ENCODE results near the gene PTPN12.
"Not testable (repeated sequence)": the region's sequence is repeated elsewhere in the genome, so short reads cannot be mapped to it uniquely, and the experiment has no call there.

Gene PTPN12

DNA sequence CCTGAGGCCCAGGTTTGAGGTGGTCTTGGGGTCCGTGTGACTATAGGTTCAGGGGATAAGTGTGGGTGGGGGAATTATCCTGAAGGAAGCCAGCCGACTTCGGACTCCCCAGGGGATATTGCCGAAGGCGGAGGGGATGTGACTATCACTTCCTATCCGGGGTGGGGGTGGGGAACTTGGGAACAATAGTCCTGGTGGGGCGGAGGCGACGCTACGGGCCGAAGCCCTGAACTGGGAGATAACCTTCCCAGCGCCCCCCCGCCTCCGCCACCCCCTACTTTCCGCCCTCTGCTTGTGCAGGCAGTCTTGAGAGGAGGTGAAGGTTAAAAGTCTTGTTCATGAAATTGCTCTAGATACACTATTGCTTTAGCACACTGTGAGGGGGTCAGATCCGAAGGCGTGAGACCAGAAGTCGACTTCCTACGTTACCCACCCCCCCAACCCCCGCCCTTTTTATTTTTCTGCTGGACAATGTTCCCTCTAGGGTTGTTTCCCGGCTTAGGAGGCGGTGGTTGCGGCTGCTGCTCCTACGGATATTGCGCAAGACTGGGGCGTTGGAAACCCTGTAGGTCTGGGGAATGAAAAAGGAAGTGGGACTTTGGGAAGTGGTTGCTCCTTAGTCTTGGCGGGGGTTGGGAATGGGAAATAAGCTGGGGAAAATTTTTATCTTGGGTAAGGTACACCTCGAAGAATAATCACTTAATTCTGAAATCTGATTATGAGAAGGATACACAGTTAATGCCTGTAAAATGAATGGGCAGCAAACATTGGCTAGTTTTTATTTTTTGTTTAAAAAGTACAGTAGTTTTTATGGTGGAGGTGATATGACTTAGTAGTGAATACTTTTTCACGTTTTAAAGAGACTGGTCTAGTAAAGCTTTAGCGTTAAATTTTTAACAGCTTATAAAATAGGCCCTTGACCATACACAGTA, 1.5 kb downstream of the PTPN12 start:
- no peak for DNase-seq

- no peak for DNase-seq
These were observed 3.3 kb downstream of the PTPN12 start for GRCh38 chr7:77540402-77540822.

DNA sequence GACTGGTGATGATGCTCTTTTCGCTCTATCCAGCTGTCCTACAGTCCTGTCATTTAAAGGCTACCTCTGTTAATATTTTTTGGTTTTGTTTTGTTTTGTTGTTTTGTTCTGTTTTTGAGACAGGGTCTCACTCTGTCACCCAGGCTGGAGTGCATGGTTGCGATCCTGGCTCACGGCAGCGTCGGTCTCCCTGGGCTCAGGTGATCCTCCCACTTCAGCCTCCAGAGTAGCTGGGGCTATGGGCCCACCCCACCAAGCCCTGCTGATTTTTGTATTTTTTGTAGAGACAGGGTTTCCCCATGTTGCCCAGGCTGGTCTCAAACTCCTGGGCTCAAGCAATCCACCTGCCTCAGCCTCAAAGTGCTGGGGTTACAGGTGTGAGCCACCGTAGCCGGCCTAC, 3.9 kb downstream of the PTPN12 start:
- DNase-seq: not testable (repeated sequence)

DNA sequence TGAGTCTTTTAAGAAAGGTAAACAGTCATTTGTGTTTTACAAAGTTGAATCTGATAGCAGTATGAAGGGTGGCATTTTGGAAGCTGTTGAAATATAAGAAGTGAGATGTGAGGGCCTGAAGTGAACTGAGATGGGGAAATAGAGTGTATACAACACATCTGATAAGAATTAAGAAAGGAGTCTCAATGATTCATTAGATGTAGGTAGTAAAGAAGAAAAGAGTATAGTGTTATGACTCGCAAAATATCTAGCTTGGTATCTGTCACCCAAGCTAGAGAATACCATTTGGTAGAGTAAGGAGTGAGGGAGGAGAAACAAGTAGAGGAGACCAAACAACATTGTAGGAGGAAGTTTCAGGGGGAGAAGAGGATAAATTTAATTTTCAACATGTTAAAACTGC, 5.3 kb downstream of the PTPN12 start:
- DNase-seq: no peak

GRCh38 chr7:77542895-77543294, 5.8 kb downstream of the PTPN12 start:
- DNase-seq: no peak

DNA sequence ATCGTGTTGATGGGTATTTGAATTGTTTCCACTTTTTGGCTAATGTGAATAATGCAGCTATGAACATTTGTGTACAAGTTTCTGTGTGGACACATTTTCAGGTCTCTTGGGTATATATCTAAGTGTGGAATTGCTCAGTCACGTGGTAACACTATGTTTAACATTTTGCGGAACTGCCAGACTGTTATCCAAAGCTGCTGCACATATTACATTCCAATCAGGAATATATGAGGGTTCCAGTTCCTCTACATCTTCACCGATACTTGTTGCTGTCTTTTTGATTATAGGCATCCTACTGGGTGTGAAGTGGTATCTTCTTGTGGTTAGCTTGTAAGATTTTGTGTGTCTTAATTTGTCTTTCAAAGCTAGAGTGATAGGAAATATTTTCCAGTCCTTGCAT, 6.8 kb downstream of the PTPN12 start:
- DNase-seq: no peak

DNA sequence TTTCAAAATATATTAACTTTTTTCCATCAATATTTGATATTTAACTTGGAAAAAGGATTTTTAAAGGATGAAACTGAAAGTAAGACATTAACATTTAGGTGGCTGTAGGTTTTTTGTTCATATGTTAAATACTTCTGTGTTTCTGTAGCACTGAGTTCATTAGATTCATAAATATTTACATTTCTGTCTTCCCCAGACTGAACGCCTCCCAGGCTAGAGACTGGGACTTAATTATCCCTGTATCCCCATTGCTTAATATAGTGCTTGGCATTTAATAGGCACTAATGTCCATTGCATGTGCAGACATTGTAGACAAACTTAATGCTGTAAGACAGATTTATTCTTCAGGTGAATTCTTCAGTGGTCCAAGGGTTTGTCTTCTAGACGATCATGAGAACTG, 7.4 kb downstream of the PTPN12 start:
- DNase-seq: no peak

DNA sequence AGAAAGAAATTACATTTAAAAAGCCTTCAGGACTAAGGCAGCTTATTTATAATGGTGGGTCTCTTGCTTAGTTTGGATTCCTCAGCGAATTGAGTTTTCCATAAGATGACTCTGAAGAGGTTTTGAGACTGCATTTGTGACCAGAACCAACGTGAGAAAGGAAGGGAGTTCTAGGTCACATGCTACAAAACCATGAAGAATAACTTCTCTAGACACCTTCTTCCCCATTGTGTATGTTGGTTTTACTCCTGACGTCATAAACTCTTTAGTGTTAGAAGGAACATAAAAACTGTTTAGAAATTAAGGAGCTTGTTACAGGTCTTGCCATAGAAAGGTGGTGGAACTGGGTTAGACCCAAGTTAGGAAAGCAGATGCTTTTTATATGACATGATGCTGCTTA, 11.1 kb downstream of the PTPN12 start:
- DNase-seq: peak; percentile 10

- DNase-seq: no peak
These were observed 12.2 kb downstream of the PTPN12 start for GRCh38 chr7:77549106-77549870.

DNA sequence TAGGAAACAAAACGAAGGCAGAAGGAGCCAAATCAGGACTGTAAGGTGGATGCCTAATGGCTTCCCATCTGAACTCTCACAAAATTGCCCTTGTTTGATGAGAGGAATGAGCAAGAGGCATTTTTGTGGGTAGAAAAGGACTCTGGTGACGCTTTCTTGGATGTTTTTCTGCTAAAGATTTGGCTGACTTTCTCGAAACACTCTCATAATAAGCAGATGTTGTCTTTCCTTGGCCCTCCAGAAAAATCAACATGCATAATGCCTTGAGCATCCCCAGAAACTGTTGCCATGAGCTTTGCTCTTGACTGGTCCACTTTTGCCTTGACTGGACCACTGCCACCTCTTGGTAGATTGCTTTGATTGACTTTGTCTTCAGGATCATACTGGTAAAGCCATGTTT, 13.5 kb downstream of the PTPN12 start:
- DNase-seq: no peak

- DNase-seq: no peak
These were observed 16.0 kb downstream of the PTPN12 start for GRCh38 chr7:77553123-77553522.

DNA sequence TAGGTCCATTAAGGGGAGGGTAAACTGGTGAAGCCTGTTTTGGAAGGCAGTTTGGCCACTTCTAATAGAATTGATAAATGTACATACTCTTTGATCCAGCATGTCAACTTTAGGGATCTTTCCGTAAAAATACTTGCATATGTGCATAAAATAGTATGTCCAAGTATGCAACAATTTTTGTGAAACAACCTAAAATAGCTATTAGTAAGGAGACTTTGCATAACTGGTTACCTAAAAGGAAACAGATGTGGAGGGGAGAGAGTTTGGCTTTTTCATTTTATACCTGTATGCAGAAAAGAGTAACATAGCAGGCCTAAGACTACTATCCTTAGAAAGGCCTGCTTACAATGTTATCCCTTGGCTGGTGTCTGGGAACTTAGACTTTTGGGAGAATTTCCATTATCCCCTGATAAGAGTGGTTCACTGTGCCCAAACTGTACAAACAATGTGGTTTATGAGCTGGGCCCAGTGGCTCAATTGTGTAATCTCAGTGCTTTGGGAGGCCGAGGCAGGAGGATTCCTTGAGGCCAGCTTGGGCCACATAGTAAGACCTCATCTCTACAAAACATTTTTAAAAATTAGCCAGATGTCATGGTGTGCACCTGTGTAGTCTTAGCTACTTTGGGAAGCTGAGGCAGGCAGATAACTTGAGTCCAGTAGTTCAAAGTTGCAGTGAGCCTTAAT, 21.3 kb downstream of the PTPN12 start:
- DNase-seq: no peak

DNA sequence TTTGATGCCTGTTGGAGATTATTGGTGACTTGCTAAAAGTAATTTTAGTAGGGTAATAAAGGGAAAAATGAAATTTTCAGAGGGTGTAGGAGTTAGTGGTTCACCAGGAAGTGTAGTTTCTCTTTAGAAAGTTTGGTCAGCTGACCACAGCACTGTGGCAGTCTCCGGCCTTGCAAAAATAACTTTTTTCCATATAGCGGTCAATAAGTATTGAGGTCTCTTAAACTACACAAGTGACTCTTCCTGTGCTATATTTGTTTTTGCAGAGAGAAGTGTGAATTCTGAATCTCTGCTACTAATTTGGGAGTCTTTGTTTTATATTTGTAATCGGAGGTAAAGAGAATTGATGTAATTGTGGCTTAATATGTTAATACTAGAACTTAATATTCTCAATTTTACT, 24.3 kb downstream of the PTPN12 start:
- DNase-seq: no peak

GRCh38 chr7:77563275-77563674, 26.2 kb downstream of the PTPN12 start:
- no peak for DNase-seq

DNA sequence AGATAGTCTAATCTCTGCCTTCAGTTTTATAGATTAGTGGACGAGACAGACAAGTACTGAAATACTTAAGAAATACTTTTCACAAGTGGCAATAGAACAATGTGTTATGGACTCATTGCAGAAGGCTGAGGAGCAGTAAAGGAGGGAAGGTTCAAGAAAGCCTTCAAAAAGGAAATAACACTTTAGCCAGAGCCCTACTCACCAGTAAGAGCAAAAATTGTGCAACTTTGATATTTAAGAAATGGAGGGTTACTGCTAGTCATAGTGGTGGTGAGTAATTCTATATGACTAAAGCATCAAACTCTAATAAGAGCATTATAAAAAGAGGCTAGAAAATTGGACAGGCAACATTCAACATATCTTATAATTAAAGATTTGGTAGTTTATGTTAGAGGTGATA, 28.8 kb downstream of the PTPN12 start:
- DNase-seq: no peak

DNA sequence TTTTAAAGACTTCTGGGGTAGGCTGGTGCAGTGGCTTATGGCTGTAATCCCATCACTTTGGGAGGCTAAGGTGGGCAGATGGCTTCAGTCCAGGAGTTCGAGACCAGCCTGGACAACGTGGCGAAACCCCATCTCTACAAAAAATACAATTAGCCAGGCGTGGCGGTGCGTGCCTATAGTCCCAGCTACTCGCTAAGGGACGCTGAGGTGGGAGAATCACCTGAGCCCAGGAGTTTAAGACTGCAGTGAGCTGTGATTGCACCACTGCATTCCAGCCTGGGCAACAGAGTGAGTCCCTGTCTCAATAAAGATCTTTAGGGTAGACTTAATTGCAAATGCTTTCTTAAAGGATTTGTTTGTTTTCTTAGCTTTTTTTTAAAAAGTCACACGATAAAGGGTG, 29.3 kb downstream of the PTPN12 start:
- DNase-seq: no peak

- no peak for DNase-seq
These were observed 32.6 kb downstream of the PTPN12 start for GRCh38 chr7:77569514-77570232.

DNA sequence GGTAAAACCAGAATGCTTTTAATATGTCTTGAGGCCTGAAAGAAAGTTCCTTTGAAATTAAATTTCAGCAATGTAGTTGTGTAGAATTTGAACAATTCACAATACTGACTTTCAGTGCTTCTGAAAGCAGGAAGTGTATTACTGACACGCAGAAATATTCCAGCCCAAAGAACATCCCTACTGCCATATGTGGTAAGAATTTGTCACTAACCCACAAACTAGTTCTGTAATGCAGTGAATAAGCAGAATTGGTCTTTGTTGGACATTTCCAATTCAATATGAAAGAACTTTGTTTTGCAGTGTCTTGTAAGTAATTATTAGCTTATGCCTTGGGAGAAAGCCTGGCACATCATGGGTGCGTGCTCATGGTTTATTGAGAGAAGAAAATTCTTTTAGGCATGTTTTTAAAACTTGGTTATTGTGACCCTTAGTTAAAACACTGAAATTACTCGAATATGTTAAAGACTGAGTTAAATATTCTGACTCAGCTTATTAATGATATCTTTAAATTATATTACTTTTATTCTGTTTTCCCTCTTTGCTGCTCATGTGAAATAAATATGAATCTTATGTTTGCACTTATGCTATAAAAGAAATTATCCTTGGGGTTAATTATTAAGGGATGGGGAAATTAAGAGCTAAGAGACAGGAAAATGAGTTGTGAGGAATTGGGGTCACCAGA, 33.4 kb downstream of the PTPN12 start:
- no peak for DNase-seq

DNA sequence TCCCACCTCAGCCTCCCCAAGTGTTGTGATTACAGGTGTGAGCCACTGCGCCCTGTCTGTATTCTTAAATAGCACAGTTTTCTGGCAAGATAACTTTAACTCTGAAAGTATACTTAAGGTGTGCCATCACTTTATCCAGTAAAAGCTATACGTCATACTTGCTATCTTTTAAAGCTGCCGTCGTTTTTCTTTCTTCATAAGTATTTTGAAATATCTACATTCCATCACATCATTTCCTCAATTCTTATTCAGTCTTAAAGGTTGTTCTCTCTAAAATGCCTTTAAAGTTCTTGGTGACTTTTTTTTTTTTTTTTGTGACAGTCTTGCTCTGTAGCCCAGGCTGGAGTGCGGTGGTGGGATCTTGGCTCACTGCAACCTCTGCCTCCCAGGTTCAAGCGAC, 34.7 kb downstream of the PTPN12 start:
- no peak for DNase-seq

GRCh38 chr7:77575187-77575586, 38.1 kb downstream of the PTPN12 start:
- no peak for DNase-seq

GRCh38 chr7:77576856-77577255, 39.8 kb downstream of the PTPN12 start:
- no peak for DNase-seq

GRCh38 chr7:77579797-77580196, 42.7 kb downstream of the PTPN12 start:
- no peak for DNase-seq

Measured in CD4-positive, alpha-beta T cell treated with Interleukin-10 for 1 hour (primary cell).